Astrocyte (in vitro differentiated cells and primary cell): ENCODE results near the gene TAP2. TPM values are rescaled to one million over a fixed set of nuclear protein-coding genes. Genes with fewer than 3 reads are reported as not detected.

ENCODE experiments used
- DNase-seq: peaks from one replicate; pipeline ENCODE4 v3.0.0-alpha.2; 2010; ENCODE audit warnings: low read depth
- FAIRE-seq: peaks from 2 replicates; lab custom pipeline; 2011; peaks lifted over from hg19 to GRCh38; lab: Jason Lieb, UNC
- H2AFZ ChIP-seq: 2 replicates; pipeline ENCODE4 v1.6.0; 2012; ENCODE audit warnings: low read depth, low read length, inconsistent platforms
- H3K27ac ChIP-seq: 2 replicates; pipeline ENCODE4 v1.5.1; 2011; ENCODE audit warnings: low read depth, low read length, inconsistent platforms
- H3K27me3 ChIP-seq: 2 replicates; pipeline ENCODE4 v1.6.0; 2011; ENCODE audit warnings: low read length, inconsistent platforms; ENCODE audit not compliant: insufficient read depth
- H3K36me3 ChIP-seq: 2 replicates; pipeline ENCODE4 v1.5.1; 2011; ENCODE audit warnings: low read length, inconsistent platforms; ENCODE audit not compliant: insufficient read depth
- H3K4me1 ChIP-seq: 2 replicates; pipeline ENCODE4 v1.5.1; 2011; ENCODE audit warnings: low read length, inconsistent platforms; ENCODE audit not compliant: insufficient read depth
- H3K4me2 ChIP-seq: 2 replicates; pipeline ENCODE4 v1.6.0; 2012; ENCODE audit warnings: low read length, inconsistent platforms
- H3K4me3 ChIP-seq: 2 replicates; pipeline ENCODE4 v1.5.1; 2011; ENCODE audit warnings: low read depth, mild to moderate bottlenecking, low read length, inconsistent platforms; ENCODE audit not compliant: insufficient read depth
- H3K79me2 ChIP-seq: 2 replicates; pipeline ENCODE4 v1.6.0; 2012; ENCODE audit warnings: mild to moderate bottlenecking, low read length, inconsistent platforms; ENCODE audit not compliant: insufficient read depth
- H3K9ac ChIP-seq: 2 replicates; pipeline ENCODE4 v1.6.0; 2012; ENCODE audit warnings: mild to moderate bottlenecking, low read length, inconsistent platforms
- H3K9me3 ChIP-seq: 2 replicates; pipeline ENCODE4 v1.5.1; 2012; ENCODE audit warnings: low read depth, mild to moderate bottlenecking, low read length, inconsistent platforms; ENCODE audit not compliant: insufficient read depth
- H4K20me1 ChIP-seq: 2 replicates; pipeline ENCODE4 v1.6.0; 2012; ENCODE audit warnings: low read length, inconsistent platforms; ENCODE audit not compliant: insufficient read depth
- H3K27ac Mint-ChIP-seq: one replicate; pipeline ENCODE4 v1.8.0; 2021; ENCODE audit warnings: mild to moderate bottlenecking, mixed read lengths; ENCODE audit not compliant: unreplicated experiment
- H3K27me3 Mint-ChIP-seq: one replicate; pipeline ENCODE4 v1.8.0; 2021; ENCODE audit warnings: low read depth, mixed read lengths; ENCODE audit not compliant: unreplicated experiment
- H3K36me3 Mint-ChIP-seq: one replicate; pipeline ENCODE4 v1.8.0; 2021; ENCODE audit warnings: low read depth, mixed read lengths; ENCODE audit not compliant: unreplicated experiment
- H3K4me1 Mint-ChIP-seq: one replicate; pipeline ENCODE4 v1.8.0; 2021; ENCODE audit warnings: low read depth, mixed read lengths; ENCODE audit not compliant: unreplicated experiment
- H3K4me3 Mint-ChIP-seq: one replicate; pipeline ENCODE4 v1.8.0; 2021; ENCODE audit warnings: mild to moderate bottlenecking, moderate library complexity, mixed read lengths; ENCODE audit not compliant: unreplicated experiment
- H3K9me3 Mint-ChIP-seq: one replicate; pipeline ENCODE4 v1.8.0; 2021; ENCODE audit warnings: mild to moderate bottlenecking, mixed read lengths; ENCODE audit not compliant: unreplicated experiment
- CTCF ChIP-seq: IDR thresholded peaks from 2 replicates; pipeline ENCODE4 v1.5.1; 2011; ENCODE audit warnings: low read depth, mild to moderate bottlenecking, inconsistent platforms, low read length, moderate library complexity; ENCODE audit not compliant: insufficient read depth
- EZH2 ChIP-seq: IDR thresholded peaks from 2 replicates; pipeline ENCODE4 v1.6.1; 2012; ENCODE audit warnings: mild to moderate bottlenecking, low read length, inconsistent platforms; ENCODE audit not compliant: insufficient read depth
- total RNA-seq: library from RNA; stranded (reverse); gene quantifications from 2 replicates; pipeline ENCODE4 v1.2.1, GENCODE V29; 2021

TAP2 gene
- total RNA-seq, 1 donor from 2014 or later = 118 TPM

GRCh38 chr6:32799740-32800139, 38.8 kb downstream of the TAP2 start:
- Histone ChIP-seq H4K20me1 (no peaks in the 10 kb centered on the region), H3K4me2 (no peak overlapping the region), H3K9ac (no peak overlapping the region), H3K79me2 (no peaks in the 10 kb centered on the region), H3K36me3 (no peaks in the 10 kb centered on the region), H3K4me1 (no peaks in the 10 kb centered on the region), H3K27ac (no peak overlapping the region), H3K4me3 (no peak overlapping the region), H3K27me3 (peaks cover 29% of the 10 kb centered on the region), H3K9me3 (no peaks in the 10 kb centered on the region), H2AFZ (no peak overlapping the region)
- H3K27me3 Mint-ChIP-seq = peaks cover 26% of the 10 kb centered on the region
- no peak overlapping the region for H3K4me3 Mint-ChIP-seq
- TF ChIP-seq EZH2 = no peak
- no peak for TF ChIP-seq CTCF
- peaks cover 10% of the 10 kb centered on the region for H3K9me3 Mint-ChIP-seq
- FAIRE-seq = no peak
- H3K36me3 Mint-ChIP-seq = no peaks in the 10 kb centered on the region
- peaks cover 11% of the 10 kb centered on the region for H3K4me1 Mint-ChIP-seq
- DNase-seq = no peak
- no peak overlapping the region for H3K27ac Mint-ChIP-seq

GRCh38 chr6:32799168-32799567, 39.4 kb downstream of the TAP2 start:
- Histone ChIP-seq H4K20me1 (no peaks in the 10 kb centered on the region), H3K4me2 (no peak overlapping the region), H3K9me3 (no peaks in the 10 kb centered on the region), H3K4me3 (no peak overlapping the region), H3K9ac (no peak overlapping the region), H3K36me3 (no peaks in the 10 kb centered on the region), H3K79me2 (no peaks in the 10 kb centered on the region), H3K4me1 (no peaks in the 10 kb centered on the region), H2AFZ (no peak overlapping the region), H3K27me3 (peaks cover 35% of the 10 kb centered on the region), H3K27ac (no peak overlapping the region)
- Mint-ChIP-seq H3K4me3 (no peak overlapping the region), H3K9me3 (peaks cover 7% of the 10 kb centered on the region), H3K27ac (no peak overlapping the region), H3K4me1 (peaks cover 11% of the 10 kb centered on the region), H3K36me3 (peaks cover 2% of the 10 kb centered on the region), H3K27me3 (peaks cover 26% of the 10 kb centered on the region)
- TF ChIP-seq EZH2 (no peak), CTCF (no peak)
- no peak for DNase-seq
- no peak for FAIRE-seq

GRCh38 chr6:32796848-32797776, 41.4 kb downstream of the TAP2 start:
- TF ChIP-seq CTCF (peak; percentile 92), EZH2 (no peak)
- peak overlapping the region; percentile 68 for H2AFZ ChIP-seq
- peak overlapping the region; percentile 81 for H3K4me2 ChIP-seq
- peaks cover 41% of the 10 kb centered on the region for H3K27me3 ChIP-seq
- H3K36me3 ChIP-seq = no peaks in the 10 kb centered on the region
- peaks cover 2% of the 10 kb centered on the region for H3K36me3 Mint-ChIP-seq
- FAIRE-seq = peak; percentile 89
- H3K4me3 Mint-ChIP-seq = peak overlapping the region; percentile 74
- DNase-seq = peak; percentile 19
- H3K27ac ChIP-seq = no peak overlapping the region
- peak overlapping the region; percentile 27 for H3K4me3 ChIP-seq
- H3K4me1 ChIP-seq = no peaks in the 10 kb centered on the region
- no peaks in the 10 kb centered on the region for H3K9me3 ChIP-seq
- H3K27me3 Mint-ChIP-seq = peaks cover 27% of the 10 kb centered on the region
- H3K79me2 ChIP-seq = no peaks in the 10 kb centered on the region
- H3K9ac ChIP-seq = peak overlapping the region; percentile 24
- H3K9me3 Mint-ChIP-seq = peaks cover 7% of the 10 kb centered on the region
- H4K20me1 ChIP-seq = no peaks in the 10 kb centered on the region
- peak overlapping the region; percentile 81 for H3K27ac Mint-ChIP-seq
- peaks cover 11% of the 10 kb centered on the region for H3K4me1 Mint-ChIP-seq
